CD4-positive, alpha-beta T cell treated with Interleukin-15 for 4 hours (primary cell): ENCODE measurements around the gene TUBGCP2.

ENCODE experiments used
- DNase-seq: peaks from one replicate; pipeline ENCODE4 v3.0.0-alpha.2; 2020; ENCODE audit warnings: low spot score

The TUBGCP2 gene

GRCh38 chr10:133264461-133264860 is 44.2 kb downstream of the TUBGCP2 start:
- DNase-seq: peak; percentile 66

- no peak for DNase-seq
These were observed 45.0 kb downstream of the TUBGCP2 start for GRCh38 chr10:133263674-133264073.

- DNase-seq: no peak
These were observed 46.0 kb downstream of the TUBGCP2 start for GRCh38 chr10:133262696-133263095.

- peak; percentile 86 for DNase-seq
These were observed 46.8 kb downstream of the TUBGCP2 start for GRCh38 chr10:133261726-133262325.

GRCh38 chr10:133260895-133261725 is 47.6 kb downstream of the TUBGCP2 start:
- DNase-seq: peak; percentile 63

GRCh38 chr10:133259602-133259989 is 49.1 kb downstream of the TUBGCP2 start:
- no peak for DNase-seq

- peak; percentile 94 for DNase-seq
These were observed 49.7 kb downstream of the TUBGCP2 start for GRCh38 chr10:133258818-133259601.

- DNase-seq: peak; percentile 29
These were observed 50.4 kb downstream of the TUBGCP2 start for GRCh38 chr10:133258066-133258817.

- peak; percentile 21 for DNase-seq
These were observed 51.1 kb downstream of the TUBGCP2 start for GRCh38 chr10:133257489-133258065.

GRCh38 chr10:133255323-133255722 is 53.3 kb downstream of the TUBGCP2 start:
- DNase-seq: no peak

- no peak for DNase-seq
These were observed 54.1 kb downstream of the TUBGCP2 start for GRCh38 chr10:133254421-133255120.

- no peak for DNase-seq
These were observed 55.2 kb downstream of the TUBGCP2 start for GRCh38 chr10:133253361-133253955.

GRCh38 chr10:133252223-133252552 is 56.5 kb downstream of the TUBGCP2 start:
- no peak for DNase-seq

- no peak for DNase-seq
These were observed 57.1 kb downstream of the TUBGCP2 start for GRCh38 chr10:133251388-133252222.

- DNase-seq: no peak
These were observed 58.5 kb downstream of the TUBGCP2 start for GRCh38 chr10:133249975-133250754.

- DNase-seq: no peak
These were observed 59.4 kb downstream of the TUBGCP2 start for GRCh38 chr10:133249094-133249780.

GRCh38 chr10:133248334-133248715 is 60.3 kb downstream of the TUBGCP2 start:
- DNase-seq: no peak

GRCh38 chr10:133247681-133248333 is 60.9 kb downstream of the TUBGCP2 start:
- DNase-seq: no peak
